ENCODE data around the gene LRRC28.

LRRC28 gene

DNA sequence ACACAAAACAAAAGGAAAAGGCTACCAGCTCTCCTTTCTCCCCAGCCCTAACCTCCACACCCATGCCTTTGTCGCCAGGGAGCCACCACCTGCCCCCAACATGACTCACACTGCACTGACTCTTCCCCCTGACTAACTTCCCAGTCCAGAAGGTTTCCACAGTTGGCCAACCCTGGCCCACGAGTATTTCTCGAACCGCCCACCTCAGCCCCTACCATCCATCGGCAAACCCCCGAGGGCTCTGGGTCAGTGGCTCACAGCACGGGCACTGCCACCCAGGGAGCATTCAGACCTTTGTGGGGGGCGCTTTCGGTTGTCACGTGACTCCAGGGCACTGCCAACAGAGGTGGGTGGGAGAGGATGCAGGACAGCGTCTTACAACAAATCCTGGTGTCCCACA lies 152.3 kb downstream of the LRRC28 start:
- DNase-seq: no peak

- no peak for DNase-seq
These were observed 153.2 kb downstream of the LRRC28 start for GRCh38 chr15:99404454-99404853.

GRCh38 chr15:99406120-99406519 lies 154.8 kb downstream of the LRRC28 start:
- DNase-seq: no peak

- DNase-seq: no peak
These were observed 155.6 kb downstream of the LRRC28 start for GRCh38 chr15:99406716-99407487.

GRCh38 chr15:99407716-99408115 lies 156.4 kb downstream of the LRRC28 start:
- no peak for DNase-seq

- no peak for DNase-seq
These were observed 157.2 kb downstream of the LRRC28 start for GRCh38 chr15:99408236-99409096.

- no peak for DNase-seq
These were observed 157.8 kb downstream of the LRRC28 start for GRCh38 chr15:99409097-99409473.

GRCh38 chr15:99409560-99409959 lies 158.3 kb downstream of the LRRC28 start:
- no peak for DNase-seq

DNA sequence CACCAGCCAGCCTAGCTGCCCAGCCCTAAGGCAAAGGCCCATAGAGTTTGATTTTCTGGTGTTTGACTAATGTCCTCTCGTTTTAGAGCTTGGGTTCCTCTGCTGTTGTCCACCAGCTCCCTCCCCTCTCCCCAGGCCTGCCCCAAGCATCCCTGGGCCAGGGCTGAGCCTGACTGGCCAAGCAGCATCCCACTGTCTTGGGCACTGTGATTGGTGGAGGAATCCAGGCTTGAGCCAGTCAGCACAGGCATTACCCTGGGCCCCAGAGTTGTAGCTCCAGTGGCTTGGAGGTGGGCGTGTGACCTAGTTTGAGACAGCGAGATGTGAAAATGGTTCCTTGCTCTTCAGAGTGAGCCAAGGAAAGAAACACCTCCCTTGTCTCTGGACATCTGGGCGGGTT lies 159.2 kb downstream of the LRRC28 start:
- no peak for DNase-seq

DNA sequence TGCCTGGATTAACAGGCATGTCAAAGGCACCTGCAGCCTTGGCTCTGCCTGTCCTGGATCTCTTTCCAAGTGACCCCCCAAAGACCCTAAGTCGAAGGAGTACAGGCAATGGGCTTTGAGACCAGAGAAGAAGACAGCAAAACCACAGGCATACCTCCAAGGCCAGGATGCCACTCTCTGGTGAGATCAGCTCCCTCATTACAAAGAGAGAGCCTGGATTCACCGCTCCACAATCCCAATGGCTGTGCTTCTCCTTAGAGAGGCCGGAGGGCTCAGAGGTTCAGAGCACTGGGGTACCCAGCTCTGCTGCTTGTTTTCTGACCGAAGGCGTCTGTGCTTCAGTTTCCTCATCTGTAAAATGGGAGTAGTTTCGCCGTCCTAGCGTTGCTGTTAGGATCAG lies 160.0 kb downstream of the LRRC28 start:
- DNase-seq: no peak

DNA sequence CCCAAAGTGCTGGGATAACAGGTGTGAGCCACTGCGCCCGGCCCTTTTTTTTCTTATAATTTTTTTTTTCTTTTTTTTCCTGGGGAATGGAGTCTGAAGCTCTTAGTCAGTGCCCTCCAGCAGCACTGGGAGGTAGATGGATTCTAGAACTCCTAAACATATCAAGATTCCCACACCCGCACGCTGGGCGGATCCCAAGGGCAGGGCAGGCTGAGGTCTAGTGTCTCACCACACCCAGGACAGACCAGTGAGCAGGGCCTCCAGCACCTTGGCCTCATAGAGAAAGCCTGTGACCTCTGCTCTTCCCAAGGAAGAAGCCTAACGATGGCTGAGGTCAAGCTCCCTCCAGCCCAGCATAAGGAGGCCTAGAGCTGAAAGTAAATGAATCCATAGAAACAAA lies 160.8 kb downstream of the LRRC28 start:
- DNase-seq: no peak

GRCh38 chr15:99412626-99413025 lies 161.3 kb downstream of the LRRC28 start:
- no peak for DNase-seq

DNA sequence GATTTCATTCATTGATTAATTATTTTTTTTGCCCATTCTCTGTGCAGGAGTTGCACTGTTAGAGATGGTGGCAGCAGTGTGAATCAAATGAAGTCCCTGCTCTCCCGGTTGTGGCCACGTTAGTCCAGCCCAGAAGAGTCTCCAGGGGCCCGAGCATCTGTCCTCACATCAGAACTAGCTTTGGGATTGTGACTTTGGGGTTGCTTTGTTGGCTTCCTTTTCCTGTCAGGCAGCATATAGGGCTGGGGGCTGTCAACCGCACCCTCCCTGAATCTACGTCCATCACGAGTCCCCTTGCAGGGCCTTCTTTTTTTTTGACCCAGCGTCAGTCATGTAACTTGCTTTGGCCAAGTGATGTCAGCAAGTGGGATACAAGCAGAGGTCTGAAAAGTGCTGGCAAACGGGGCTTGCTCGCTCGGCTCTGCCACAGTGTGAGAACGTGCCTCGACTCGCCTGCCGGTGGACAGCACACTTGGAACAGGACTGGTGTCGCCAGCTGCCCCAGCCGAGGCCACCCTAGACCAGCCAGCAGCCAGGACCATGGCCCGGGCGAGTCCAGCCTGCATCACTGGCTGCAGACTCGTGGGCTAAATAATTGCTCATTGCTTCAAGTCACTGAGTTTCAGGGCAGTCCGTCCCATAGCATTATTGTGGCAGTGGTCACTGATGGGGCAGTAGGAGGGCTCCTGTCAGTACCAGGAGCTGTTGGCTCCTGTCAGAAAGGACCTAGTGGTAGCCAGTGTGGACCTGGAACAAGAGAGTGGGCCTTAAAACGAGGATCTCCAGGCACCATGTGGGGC lies 162.9 kb downstream of the LRRC28 start:
- no peak for DNase-seq

DNA sequence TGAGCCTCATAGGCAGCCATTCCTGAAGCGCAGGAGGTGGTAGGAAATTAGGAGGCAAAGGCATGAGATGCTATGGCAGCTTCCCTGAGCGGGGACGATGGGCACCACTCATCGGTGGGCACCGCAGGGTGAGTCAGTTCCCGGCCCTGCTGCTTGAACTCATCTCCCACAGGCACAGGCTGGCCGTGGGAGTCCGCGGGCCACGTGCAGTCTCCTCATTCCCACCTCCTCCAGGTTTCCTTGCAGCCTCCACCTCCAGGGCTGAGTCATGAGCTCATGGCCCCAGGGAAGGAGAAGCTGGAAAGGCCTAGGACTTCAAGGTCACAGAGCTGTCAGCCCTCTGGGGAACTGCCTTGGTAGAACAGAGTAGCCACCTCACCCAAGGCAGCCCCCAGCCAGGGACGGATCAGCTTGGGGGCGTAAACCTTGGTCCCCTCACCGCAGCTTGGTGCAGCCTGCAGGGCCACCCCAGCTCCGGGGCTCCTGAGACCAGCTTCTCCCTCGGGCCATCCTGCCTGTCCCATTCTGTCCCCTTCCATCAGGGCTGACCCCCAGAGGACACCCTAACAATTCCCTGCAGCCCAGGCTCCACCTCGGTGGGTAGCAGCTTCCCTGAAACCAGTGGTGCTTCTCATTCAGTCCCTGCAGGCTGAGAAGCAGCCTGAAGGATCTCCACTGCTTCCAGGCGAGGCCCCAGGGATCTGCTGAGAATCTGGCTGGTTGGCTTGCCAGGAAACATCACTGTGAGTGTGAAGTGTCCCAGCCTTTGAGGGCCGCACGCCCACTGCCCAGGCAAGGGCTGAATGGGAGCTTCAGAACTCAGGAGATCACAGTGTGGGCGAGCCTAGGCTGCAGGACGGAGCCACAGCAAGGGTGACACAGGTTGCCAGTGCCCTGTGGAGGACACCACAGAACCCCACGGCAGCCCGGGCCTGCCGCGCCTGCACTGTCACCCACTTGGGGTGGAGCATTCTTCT lies 163.8 kb downstream of the LRRC28 start:
- DNase-seq: no peak

DNA sequence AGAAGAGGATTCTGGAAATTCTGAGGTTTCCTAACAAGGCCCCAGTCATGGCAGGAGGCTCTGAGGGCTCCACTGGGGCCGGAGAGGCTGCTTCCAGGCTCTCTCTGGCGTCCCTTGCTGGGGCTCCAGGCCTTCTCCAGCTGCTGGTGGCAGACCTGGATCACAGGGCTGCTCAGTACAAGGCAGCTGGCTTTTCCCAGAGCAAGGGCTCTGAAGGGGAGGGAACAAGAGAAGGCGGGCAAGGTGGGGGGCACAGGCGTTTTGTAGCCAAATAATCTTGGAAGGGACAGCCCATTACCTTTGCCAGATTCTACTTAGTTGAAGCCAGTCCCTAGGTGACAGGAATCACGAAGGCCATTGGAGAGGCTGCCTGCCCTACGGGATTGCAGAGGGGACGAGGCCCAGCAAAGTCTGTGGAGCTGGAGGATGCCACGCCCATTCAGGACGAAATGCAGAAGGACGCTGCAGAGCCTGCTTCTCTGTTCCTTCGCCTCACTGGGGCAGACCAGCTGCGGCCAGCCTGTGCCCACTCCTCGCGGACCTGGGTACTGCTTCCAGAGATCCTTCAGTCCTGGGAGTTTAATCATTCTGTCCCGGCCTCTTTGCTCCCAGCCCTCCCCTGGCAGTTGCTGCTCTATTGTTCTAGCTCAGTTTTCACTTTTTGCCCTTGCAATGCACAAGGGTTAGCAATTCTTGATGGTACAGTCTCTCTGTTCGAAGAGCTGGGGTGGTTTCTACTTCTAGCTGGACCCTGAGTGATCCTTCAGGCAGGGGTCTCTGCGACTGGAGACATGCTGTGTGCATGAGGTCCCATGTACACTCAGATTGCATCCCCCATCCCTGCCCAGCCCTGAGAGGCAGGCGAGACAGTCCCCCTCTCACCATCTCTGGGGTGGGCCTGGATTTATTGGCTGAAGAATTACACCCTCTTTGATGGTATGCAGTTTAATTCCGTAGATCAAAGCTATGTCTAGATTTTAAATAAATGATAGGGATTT lies 165.2 kb downstream of the LRRC28 start:
- DNase-seq: no peak

GRCh38 chr15:99421172-99421656 lies 169.9 kb downstream of the LRRC28 start:
- peak; percentile 47 for DNase-seq

- no peak for DNase-seq
These were observed 170.5 kb downstream of the LRRC28 start for GRCh38 chr15:99421758-99422157.

DNA sequence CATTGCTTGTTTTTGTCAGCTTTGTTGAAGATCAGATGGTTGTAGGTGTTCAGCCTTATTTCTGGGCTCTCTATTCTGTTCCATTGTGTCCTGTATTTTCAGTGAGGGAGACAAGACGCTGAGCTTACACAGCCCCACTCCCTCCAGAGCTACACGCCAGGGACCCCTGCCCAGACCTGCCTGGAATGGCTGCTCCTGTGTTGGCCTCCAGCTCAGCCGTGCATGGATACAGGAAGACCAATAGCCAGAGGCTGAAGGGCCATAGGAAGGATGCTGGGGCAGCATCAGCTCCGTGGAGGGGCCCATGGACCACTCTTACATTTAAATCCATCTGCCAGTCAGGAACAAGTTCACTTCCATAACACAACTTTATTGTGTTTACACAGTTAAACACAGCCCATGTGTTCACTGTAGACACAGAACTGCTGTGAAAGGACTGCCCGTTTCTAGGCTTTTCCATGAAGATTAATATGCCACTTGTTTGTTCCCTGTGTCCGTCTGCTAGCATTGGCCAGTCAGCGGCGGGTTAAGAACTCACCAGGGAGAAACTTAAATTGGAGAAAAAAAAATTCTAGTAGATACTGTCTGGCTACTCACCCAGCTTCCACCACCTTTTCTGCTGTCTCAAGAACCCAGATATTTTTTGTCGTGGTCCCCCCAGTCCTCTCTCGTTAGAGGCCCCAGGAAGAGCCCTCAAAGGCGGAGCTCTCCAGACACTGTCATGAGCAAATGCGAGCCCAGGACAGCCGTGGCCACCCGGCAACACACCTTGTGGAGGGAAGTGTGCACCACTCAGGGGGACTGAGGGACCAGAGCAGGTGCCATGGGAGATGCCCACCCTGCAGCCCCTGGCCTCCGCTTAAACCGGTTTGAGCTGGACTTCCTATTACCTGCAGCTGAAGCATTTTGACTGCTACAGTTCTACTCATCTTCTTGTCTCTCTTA lies 172.2 kb downstream of the LRRC28 start:
- DNase-seq: no peak

GRCh38 chr15:99424131-99424571 lies 172.9 kb downstream of the LRRC28 start:
- no peak for DNase-seq

Measured in activated CD4-positive, alpha-beta T cell treated with anti-CD3 and anti-CD28 coated beads for 48 hours (primary cell).